GM19372 (cell line): ENCODE results near the gene TOP2A.

Experiments
- ATAC-seq: cut with Tn5 transposase; IDR thresholded peaks from one replicate; pipeline ENCODE4 v1.9.1; 2021; ENCODE audit warnings: mild to moderate bottlenecking, low read depth, moderate library complexity; ENCODE audit not compliant: unreplicated experiment

The TOP2A gene

GRCh38 chr17:40417609-40418427 is at the start of gene TOP2A:
Gene TOP2A, minus strand, starts transcription at chr17:40417896. Its CDS starts 105 bp downstream, at chr17:40417791.
- peak; percentile 93 for ATAC-seq

- ATAC-seq: no peak
These were observed 49.7 kb upstream of the TOP2A start for GRCh38 chr17:40467281-40467867.

GRCh38 chr17:40466298-40466971 is 48.7 kb upstream of the TOP2A start:
- no peak for ATAC-seq

GRCh38 chr17:40464392-40464855 is 46.7 kb upstream of the TOP2A start:
- no peak for ATAC-seq

GRCh38 chr17:40463122-40463550 is 45.4 kb upstream of the TOP2A start:
- no peak for ATAC-seq

- no peak for ATAC-seq
These were observed 44.8 kb upstream of the TOP2A start for GRCh38 chr17:40462343-40463121.

GRCh38 chr17:40461732-40462342 is 44.1 kb upstream of the TOP2A start:
- no peak for ATAC-seq

GRCh38 chr17:40460968-40461731 is 43.5 kb upstream of the TOP2A start:
- no peak for ATAC-seq

- no peak for ATAC-seq
These were observed 42.9 kb upstream of the TOP2A start for GRCh38 chr17:40460604-40460967.

GRCh38 chr17:40459636-40460603 is 42.2 kb upstream of the TOP2A start:
- ATAC-seq: no peak

- no peak for ATAC-seq
These were observed 41.3 kb upstream of the TOP2A start for GRCh38 chr17:40458851-40459482.

- ATAC-seq: no peak
These were observed 40.5 kb upstream of the TOP2A start for GRCh38 chr17:40457964-40458791.

- no peak for ATAC-seq
These were observed 39.7 kb upstream of the TOP2A start for GRCh38 chr17:40457369-40457768.

GRCh38 chr17:40456396-40456951 is 38.8 kb upstream of the TOP2A start:
- no peak for ATAC-seq

GRCh38 chr17:40454613-40454995 is 36.9 kb upstream of the TOP2A start:
- ATAC-seq: no peak

GRCh38 chr17:40453881-40454612 is 36.4 kb upstream of the TOP2A start:
- ATAC-seq: no peak
